GM21529 (cell line): ENCODE data around the gene ADORA1.

Experiments
- ATAC-seq: cut with Tn5 transposase; IDR thresholded peaks from one replicate; pipeline ENCODE4 v1.9.1; 2021; ENCODE audit not compliant: unreplicated experiment

Gene ADORA1

DNA sequence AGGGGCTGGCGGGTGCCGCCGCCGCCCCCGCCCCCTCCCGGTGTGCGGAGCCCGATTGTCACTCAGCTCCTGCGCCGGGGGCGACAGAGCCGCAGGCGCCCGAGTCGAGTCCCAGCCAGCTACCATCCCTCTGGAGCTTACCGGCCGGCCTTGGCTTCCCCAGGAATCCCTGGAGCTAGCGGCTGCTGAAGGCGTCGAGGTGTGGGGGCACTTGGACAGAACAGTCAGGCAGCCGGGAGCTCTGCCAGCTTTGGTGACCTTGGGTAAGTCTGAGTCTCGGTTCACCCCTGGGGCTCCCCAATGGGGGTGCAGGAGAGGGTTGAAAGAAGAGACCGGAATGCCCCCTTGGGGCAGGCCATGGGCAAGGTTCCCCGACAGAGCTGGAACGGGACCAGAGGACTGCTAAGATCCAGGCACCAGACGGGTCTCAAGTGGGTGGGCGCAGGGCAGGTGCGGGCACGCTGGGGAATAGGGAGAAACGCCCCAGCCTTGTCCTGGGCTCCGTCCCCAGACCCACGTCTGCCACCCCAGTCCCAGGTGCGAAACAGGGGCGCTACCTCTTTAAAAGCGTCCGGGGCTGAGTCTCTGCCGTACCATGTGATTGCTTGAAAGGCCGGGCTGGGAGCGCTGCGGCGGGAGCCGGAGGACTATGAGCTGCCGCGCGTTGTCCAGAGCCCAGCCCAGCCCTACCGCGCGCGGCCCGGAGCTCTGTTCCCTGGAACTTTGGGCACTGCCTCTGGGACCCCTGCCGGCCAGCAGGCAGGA is at the start of gene ADORA1:
TSS of gene ADORA1 (plus strand) at position 61 of the 765 bp plus-strand sequence. CDS start 1,116 bp downstream, outside the sequence.
- ATAC-seq, result no peak

- ATAC-seq, result no peak
These were observed 49.6 kb upstream of the ADORA1 start for GRCh38 chr1:203077956-203078355.

GRCh38 chr1:203078478-203078877 is 49.0 kb upstream of the ADORA1 start:
- ATAC-seq, result no peak

DNA sequence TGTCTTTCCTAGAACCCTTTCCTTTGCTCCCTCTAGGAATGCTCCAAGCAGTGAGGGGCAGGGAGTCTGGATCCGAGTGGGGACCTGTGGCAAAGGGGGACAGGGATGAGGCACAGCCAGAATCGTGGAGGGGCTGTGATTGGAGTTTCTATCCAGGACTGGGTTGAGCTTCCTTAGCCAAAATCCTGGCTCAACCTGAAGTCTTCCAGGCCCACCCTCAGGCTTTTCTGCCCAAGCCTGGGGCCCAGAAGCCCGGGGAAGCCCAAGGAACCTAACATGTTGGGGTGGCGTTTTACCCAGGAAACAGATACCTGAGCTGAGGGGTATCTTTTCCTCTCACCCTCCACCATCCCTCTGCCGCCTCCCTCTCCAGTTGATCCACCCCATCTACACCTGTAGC is 47.1 kb upstream of the ADORA1 start:
- no peak for ATAC-seq

DNA sequence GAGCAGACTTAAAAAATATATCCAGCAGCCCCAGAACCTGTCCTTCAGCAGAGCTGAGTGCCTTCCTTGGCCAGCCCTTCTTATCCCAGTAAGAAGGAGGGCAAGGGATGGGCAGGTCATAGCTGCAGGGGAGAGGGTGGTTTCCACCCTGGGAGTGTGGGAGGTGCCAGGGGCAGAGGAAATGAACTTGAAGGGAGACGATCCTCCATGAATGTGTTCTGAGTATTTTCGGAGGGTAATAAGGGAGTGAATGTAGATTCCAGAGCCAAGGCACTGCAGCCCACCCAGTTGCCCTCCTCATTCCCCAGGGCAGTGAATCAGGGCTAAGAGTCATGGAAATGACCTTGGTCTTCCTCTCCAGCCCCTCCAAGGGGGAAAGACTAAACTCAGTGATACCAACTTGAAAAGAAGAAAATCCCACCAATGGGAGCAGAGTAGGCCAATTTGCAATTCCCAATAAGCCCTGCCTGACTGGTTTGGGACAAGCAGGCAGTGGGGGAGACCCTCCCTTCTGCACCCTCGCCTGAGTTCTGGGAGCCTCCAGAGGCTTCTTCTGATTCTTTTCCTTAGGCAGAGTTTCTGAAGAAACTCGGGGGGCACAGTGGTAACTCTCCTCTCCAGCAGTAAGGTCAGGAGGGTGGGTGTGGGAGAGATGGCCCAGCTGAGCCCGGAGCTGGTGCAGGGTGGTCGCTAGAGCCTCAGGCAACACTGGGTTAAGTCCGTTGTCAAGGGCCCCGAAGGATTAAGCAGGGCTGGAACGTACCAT is 45.9 kb upstream of the ADORA1 start:
- ATAC-seq, result no peak

DNA sequence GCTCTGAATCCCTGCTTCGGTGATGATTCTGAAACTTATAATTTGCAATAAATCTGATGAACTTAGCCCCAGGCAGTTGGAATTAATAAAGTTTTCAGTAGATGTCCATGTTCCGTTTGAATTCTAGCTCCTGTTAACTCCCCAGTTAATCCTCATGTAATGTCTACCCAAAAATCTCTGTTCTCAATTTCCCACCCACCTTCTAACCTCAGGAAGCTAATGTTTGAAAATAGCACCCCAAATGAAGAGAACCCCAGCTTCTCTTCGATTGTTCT is 45.4 kb upstream of the ADORA1 start:
- no peak for ATAC-seq

GRCh38 chr1:203082571-203083462 is 44.7 kb upstream of the ADORA1 start:
- no peak for ATAC-seq

GRCh38 chr1:203083463-203083921 is 44.0 kb upstream of the ADORA1 start:
- no peak for ATAC-seq

GRCh38 chr1:203084588-203085527 is 42.7 kb upstream of the ADORA1 start:
- ATAC-seq, result no peak

GRCh38 chr1:203085528-203086406 is 41.8 kb upstream of the ADORA1 start, which contains the start of gene MYOG:
MYOG (minus strand) TSS chr1:203086012; CDS start chr1:203085961, 51 bp downstream.
- ATAC-seq, result no peak

DNA sequence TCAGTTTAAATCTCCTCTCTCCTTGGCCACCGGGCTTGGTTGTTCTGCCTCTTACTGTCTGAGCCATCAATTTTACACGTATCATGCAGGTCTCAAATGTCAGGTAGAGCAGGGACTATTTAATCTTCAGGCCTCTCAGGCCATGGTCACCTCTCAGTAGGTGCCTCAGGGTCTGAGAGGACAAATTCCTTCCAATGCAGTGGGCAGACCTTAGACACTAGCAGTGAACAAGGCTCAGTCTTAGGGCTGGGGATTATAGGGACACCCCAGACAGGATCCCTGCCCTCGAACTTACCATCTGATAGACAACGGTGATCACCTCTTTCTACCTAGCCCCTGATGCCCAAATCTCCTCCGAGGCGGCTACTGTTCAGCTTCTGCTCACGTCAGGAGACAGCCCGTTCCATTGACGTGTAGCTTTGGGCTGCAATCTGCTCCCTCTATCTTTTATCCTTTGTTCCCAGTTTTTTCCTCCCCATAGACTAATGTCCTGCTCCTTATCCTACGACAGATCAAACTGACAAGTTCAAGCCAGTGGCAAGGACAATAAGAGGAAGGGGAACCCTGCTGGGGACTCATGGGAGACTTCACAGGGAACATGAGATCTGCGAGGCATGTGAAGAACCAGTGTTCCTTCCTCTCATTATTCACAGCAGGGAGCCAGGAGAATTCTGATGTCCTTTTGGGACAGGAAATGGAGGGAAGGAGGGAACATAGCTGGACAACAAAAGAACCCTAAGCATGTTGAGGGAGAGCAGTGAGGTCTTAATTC is 40.3 kb upstream of the ADORA1 start:
- no peak for ATAC-seq

DNA sequence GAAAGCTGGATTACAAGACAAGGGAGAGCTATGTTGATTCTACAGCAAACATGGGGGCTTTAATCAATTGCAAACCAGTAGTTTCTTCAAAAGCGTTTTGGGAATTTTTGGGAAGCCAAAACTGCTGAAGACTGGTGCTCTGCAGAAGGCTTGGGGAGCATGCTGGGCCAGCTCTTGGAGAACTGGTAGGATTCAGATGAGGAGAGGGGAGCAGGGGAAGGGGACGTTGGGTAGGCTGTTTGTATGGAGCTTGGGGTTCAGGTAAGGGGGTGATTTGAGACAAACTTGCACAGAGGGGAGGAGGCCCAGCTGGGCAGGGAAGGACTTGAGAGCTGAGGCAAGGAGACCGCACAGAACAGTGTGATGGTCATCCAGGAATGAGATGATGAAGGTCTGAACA is 39.1 kb upstream of the ADORA1 start:
- no peak for ATAC-seq

- ATAC-seq, result no peak
These were observed 38.4 kb upstream of the ADORA1 start for GRCh38 chr1:203089001-203089650.

- ATAC-seq, result no peak
These were observed 37.9 kb upstream of the ADORA1 start for GRCh38 chr1:203089651-203090045.

- no peak for ATAC-seq
These were observed 36.9 kb upstream of the ADORA1 start for GRCh38 chr1:203090421-203091198.

DNA sequence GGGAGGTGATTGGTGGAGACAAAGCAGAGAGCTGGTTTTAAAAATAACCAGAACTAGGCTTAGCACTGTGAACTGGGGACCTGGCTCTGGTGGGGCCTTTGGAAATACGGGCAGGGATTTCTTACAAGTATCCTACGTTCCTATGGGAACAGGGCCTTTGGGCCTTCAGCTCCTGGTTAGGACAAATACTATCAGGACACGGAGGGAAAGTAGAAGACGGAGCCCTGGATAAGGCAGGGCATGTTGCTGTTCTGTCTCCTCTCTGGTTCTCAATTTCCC is 36.4 kb upstream of the ADORA1 start:
- ATAC-seq, result no peak

- no peak for ATAC-seq
These were observed 35.7 kb upstream of the ADORA1 start for GRCh38 chr1:203091761-203092330.
